Right lobe of liver (tissue), 4 donors: Measurements from ENCODE around the gene OR6C76.
"Not testable (repeated sequence)": the region's sequence is repeated elsewhere in the genome, so short reads cannot be mapped to it uniquely, and the experiment has no call there.

ENCODE experiments used
- CTCF ChIP-seq, 4 donors: fragments of 200-600 bp in 3 of 4; fragments of 450-650 bp in 1 of 4; IDR thresholded peaks; one replicate each; pipeline versions ENCODE4 v1.5.1 to v1.8.0; 2016 to 2022; ENCODE audit warnings: antibody characterized with exemption in 4 of 4, mild to moderate bottlenecking in 2 of 4
- POLR2A ChIP-seq: fragments of 450-650 bp; IDR thresholded peaks from one replicate; pipeline ENCODE4 v1.6.1; 2017; ENCODE audit warnings: antibody characterized with exemption, mild to moderate bottlenecking
- donor health status: DM: no; HTN: no; CAD: no.
- donor health status: DM: no; HTN: no; CAD: no.
- donor health status: DM: no; HTN: yes; CAD: no.

- not testable (repeated sequence) for TF ChIP-seq POLR2A; CTCF (IDR thresholded peaks at IDR 0.05)
Measured at GRCh38 chr12:55464926-55465325, 38.9 kb downstream of the OR6C76 start.
